ENCODE results near the gene KLF15.
A peak's percentile ranks its signal among the peaks of the same experiment; 100 is the strongest.

KLF15 gene

GRCh38 chr3:126295407-126295939 lies 61.7 kb downstream of the KLF15 start:
- no peak for DNase-seq (ENCODE audit: low read depth)
- H3K4me3 ChIP-seq (ENCODE audit: low read length) = no peak overlapping the region
- no peak for TF ChIP-seq CTCF (IDR thresholded peaks at IDR 0.05; ENCODE audit: insufficient read depth, low read depth, low read length, missing control alignments)

GRCh38 chr3:126294211-126294808 lies 62.9 kb downstream of the KLF15 start:
- no peak for TF ChIP-seq CTCF (IDR thresholded peaks at IDR 0.05; ENCODE audit: insufficient read depth, low read depth, low read length, missing control alignments)
- no peak for DNase-seq (ENCODE audit: low read depth)
- H3K4me3 ChIP-seq (ENCODE audit: low read length) = no peak overlapping the region

- DNase-seq (ENCODE audit: low read depth) = peak; percentile 47
- no peak for TF ChIP-seq CTCF (IDR thresholded peaks at IDR 0.05; ENCODE audit: insufficient read depth, low read depth, low read length, missing control alignments)
- H3K4me3 ChIP-seq (ENCODE audit: low read length) = no peak overlapping the region
Observed at GRCh38 chr3:126293370-126294082, 63.7 kb downstream of the KLF15 start.

All from epithelial cell of esophagus (primary cell).